ENCODE measurements around the gene TRIOBP. TPM values are rescaled to one million over a fixed set of nuclear protein-coding genes. Genes with fewer than 3 reads are reported as not detected.
A peak's percentile ranks its signal among the peaks of the same experiment; 100 is the strongest.

The TRIOBP gene
- total and polyA plus RNA-seq, 2 of the 13 experiments (the other 11 are each of a cell fraction or from before 2014, with no cell fraction given) = 6.1 to 15.4 TPM

GRCh38 chr22:37731804-37732471 lies 35.1 kb downstream of the TRIOBP start (continued):
- 0 out of 2 replicates have a peak, but pooled peaks have one; percentile 40 for TF ChIP-seq NFKBIZ (CRISPR knock-in tag; IDR thresholded peaks at IDR 0.05)
- TF ChIP-seq HOXA9 (CRISPR knock-in tag; IDR thresholded peaks at IDR 0.05; ENCODE audit: borderline replicate concordance) = no peak
- TF ChIP-seq CREM (IDR thresholded peaks at IDR 0.05) = peak; percentile 57
- TF ChIP-seq CREM (CRISPR knock-in tag; IDR thresholded peaks at IDR 0.05) = no peak
- peak; percentile 27; the same call in 1 of the 2 replicates for TF ChIP-seq ZNF607 (CRISPR knock-in tag; IDR thresholded peaks at IDR 0.05; ENCODE audit: borderline replicate concordance)
- peak; percentile 95 for TF ChIP-seq ZNF619 (CRISPR knock-in tag; IDR thresholded peaks at IDR 0.05)
- peak; percentile 78; the same call in 1 of the 2 replicates for TF ChIP-seq ELF4 (CRISPR knock-in tag; IDR thresholded peaks at IDR 0.05; ENCODE audit: borderline replicate concordance)
- peak; percentile 78; the same call in 1 of the 2 replicates for TF ChIP-seq FOXJ3 (CRISPR knock-in tag; IDR thresholded peaks at IDR 0.05; ENCODE audit: borderline replicate concordance)
- TF ChIP-seq ZNF644 (CRISPR knock-in tag; IDR thresholded peaks at IDR 0.05; ENCODE audit: low read depth) = peak; percentile 99
- TF ChIP-seq RNF2 (conservative IDR thresholded peaks at IDR 0.05; ENCODE audit: low read depth) = 0 out of 2 replicates have a peak, but pooled peaks have one; percentile 37
- TF ChIP-seq ZNF574 (CRISPR knock-in tag; IDR thresholded peaks at IDR 0.05) = peak; percentile 83
- no peak for TF ChIP-seq ZNF230 (CRISPR knock-in tag; IDR thresholded peaks at IDR 0.05)
- peak; percentile 30 to 47; a peak in 2 of 4 replicates for TF ChIP-seq HMGXB4 (CRISPR knock-in tag; IDR thresholded peaks at IDR 0.05; ENCODE audit: borderline replicate concordance in 1 of 2, low read depth in 1 of 2)
- peak; percentile 23; the same call in 1 of the 2 replicates for TF ChIP-seq MNT (IDR thresholded peaks at IDR 0.05)
- no peak for TF ChIP-seq U2AF2 (IDR thresholded peaks at IDR 0.05; ENCODE audit: low read depth, low read length)
- no peak for TF ChIP-seq ZNF557 (CRISPR knock-in tag; IDR thresholded peaks at IDR 0.05)
- TF ChIP-seq IRF2 (CRISPR knock-in tag; IDR thresholded peaks at IDR 0.05) = peak; percentile 83
- peak; percentile 13; the same call in 1 of the 2 replicates for TF ChIP-seq SP5 (CRISPR knock-in tag; IDR thresholded peaks at IDR 0.05; ENCODE audit: borderline replicate concordance, low read depth)
- TF ChIP-seq MLX (CRISPR knock-in tag; IDR thresholded peaks at IDR 0.05) = no peak; the same call in 1 of the 2 replicates
- no peak for TF ChIP-seq DMTF1 (CRISPR knock-in tag; IDR thresholded peaks at IDR 0.05)
